Ovary (tissue), 9 donors: Measurements from ENCODE around the gene NCOA1. TPM values are rescaled to one million over a fixed set of nuclear protein-coding genes. Genes with fewer than 3 reads are reported as not detected.

Experiments used
- DNase-seq, 5 donors: peaks; one replicate each; pipeline ENCODE4 v3.0.0-alpha.2; 2019 to 2020
- H3K27ac ChIP-seq, 2 donors: fragments of 200-600 bp; one replicate each; pipeline versions ENCODE4 v1.5.1 to v1.8.0; 2019 to 2022
- H3K27me3 ChIP-seq: fragments of 200-600 bp; one replicate; pipeline ENCODE4 v1.8.0; 2022
- H3K36me3 ChIP-seq: fragments of 200-600 bp; sonication (generic); one replicate; pipeline ENCODE4 v1.5.1; 2019
- H3K4me1 ChIP-seq: one replicate; pipeline ENCODE4 v1.8.1; 2013; ENCODE audit warnings: mild to moderate bottlenecking, moderate library complexity; ENCODE audit not compliant: insufficient read depth
- H3K4me3 ChIP-seq: fragments of 200-600 bp; sonication (generic); one replicate; pipeline ENCODE4 v1.5.1; 2017
- H3K9me3 ChIP-seq, 2 donors: fragments of 200-600 bp in 1 of 2; sonication (generic) in 1 of 2; one replicate each; pipeline versions ENCODE4 v1.5.1 to v1.8.1; 2013 to 2019; ENCODE audit warnings: mild to moderate bottlenecking in 1 of 2, moderate library complexity in 1 of 2
- CTCF ChIP-seq, 3 donors: fragments of 450-650 bp in 2 of 3; fragments of 200-600 bp in 1 of 3; IDR thresholded peaks; one replicate each; pipeline versions ENCODE4 v1.5.1 to v1.8.0; 2016 to 2022; ENCODE audit warnings: antibody characterized with exemption in 3 of 3, mild to moderate bottlenecking in 1 of 3
- EP300 ChIP-seq: sonication (generic); formaldehyde crosslinking; IDR thresholded peaks from one replicate; pipeline ENCODE4 v1.6.1; 2017; ENCODE audit warnings: antibody characterized with exemption
- POLR2A ChIP-seq: fragments of 450-650 bp; IDR thresholded peaks from one replicate; pipeline ENCODE4 v1.6.1; 2017; ENCODE audit warnings: antibody characterized with exemption, mild to moderate bottlenecking, moderate library complexity
- WGBS, 3 donors: extraction: QIAGEN DNeasy Blood & Tissue Kit in 1 of 3; methylation state at CpG; one replicate each; pipeline versions ENCODE4 v1.1.5 to v1.1.7; 2013 to 2017; 5-methylcytosine and 5-hydroxymethylcytosine counted together
- intact Hi-C, 4 donors: fragments of 100-400 bp; cut with DNase I; formaldehyde crosslinking; loops; one replicate each; pipeline versions ENCODE4 v1.11.0 to v1.15.1; 2022 to 2023
- polyA plus RNA-seq, 2 donors: library from polyadenylated mRNA; stranded (reverse); fragments of 200-250 nt in 1 of 2; fragments of 350-450 nt in 1 of 2; fragmentation: Illumina TruSeq in 1 of 2; extraction: RNeasy Lipid Tissue Mini Kit (QIAGEN cat#74804) in 1 of 2; gene quantifications; one replicate each; pipeline ENCODE4 v1.2.3, GENCODE V29; 2013 to 2014
- total RNA-seq, 7 donors: library from RNA; depleted of rRNA in 2 of 7; stranded (reverse); fragments of >200 nt in 2 of 7; fragmentation: NEBNext Ultra II Directional in 3 of 7; extraction: Animal tissue kit (Norgen Biotek cat#: 25700) in 3 of 7; gene quantifications; one replicate each; pipeline versions ENCODE4 v1.1.0 to v1.2.4, GENCODE V29; 2016 to 2023
- donor health status: DM: no; HTN: no; CAD: no; lungs with moderate emphysema.
- donor health status: DM: no; HTN: no; CAD: no.
- donor health status: Bipolar disorder and iron deficiency.
- donor health status: DM: yes; HTN: yes; CAD: no.
- donor health status: DM: no; HTN: no; CAD: no.
- donor health status: DM: yes; HTN: yes; CAD: no.

The NCOA1 gene
- total and polyA plus RNA-seq, 9 donors = 20.2 to 69.0 (median 57.3) TPM

- no peak overlapping the region for H3K27ac ChIP-seq
- no peaks in the 10 kb centered on the region for H3K4me1 ChIP-seq
- H3K36me3 ChIP-seq = no peaks in the 10 kb centered on the region
- TF ChIP-seq EP300 (no peak), CTCF (IDR thresholded peaks at IDR 0.05) (no peak), POLR2A (no peak)
- H3K27me3 ChIP-seq = no peaks in the 10 kb centered on the region
- H3K9me3 ChIP-seq = no peaks in the 10 kb centered on the region
- intact Hi-C loops = no loop called here
- no peak overlapping the region for H3K4me3 ChIP-seq
- 93 to 96% (median 95%) methylated on average over 5 of the region's 5 CpGs for WGBS, 3 donors
- no peak for DNase-seq
Observed at GRCh38 chr2:24761866-24762265, 270.8 kb downstream of the NCOA1 start.

GRCh38 chr2:24762518-24762917, 271.5 kb downstream of the NCOA1 start:
- intact Hi-C loops = no loop called here
- TF ChIP-seq POLR2A = no peak
- TF ChIP-seq CTCF (IDR thresholded peaks at IDR 0.05) = no peak
- TF ChIP-seq EP300 = no peak
- Histone ChIP-seq H3K9me3 (no peaks in the 10 kb centered on the region), H3K27ac (no peak overlapping the region), H3K27me3 (no peaks in the 10 kb centered on the region), H3K4me1 (no peaks in the 10 kb centered on the region), H3K36me3 (no peaks in the 10 kb centered on the region), H3K4me3 (no peak overlapping the region)
- 21 to 34% (median 32%) methylated on average over 2 of the region's 2 CpGs for WGBS, 3 donors
- no peak for DNase-seq

DNA sequence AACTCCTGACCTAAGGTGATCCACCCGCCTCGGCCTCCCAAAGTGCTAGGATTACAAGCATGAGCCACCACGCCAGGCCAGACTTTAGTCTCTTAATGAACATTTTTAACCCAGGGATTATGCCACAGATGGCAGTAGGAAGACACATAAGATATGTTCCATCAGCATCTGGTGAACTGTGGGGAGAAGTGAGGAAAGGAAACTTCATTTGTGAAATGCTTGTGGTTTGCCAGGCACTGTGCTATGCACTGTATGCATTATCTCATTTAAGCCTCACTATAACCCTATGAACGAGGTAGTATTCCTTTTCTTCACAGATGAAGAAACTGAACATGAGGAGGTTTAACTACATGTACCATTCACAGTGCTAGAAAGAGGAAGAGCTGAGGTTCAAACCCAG, 272.8 kb downstream of the NCOA1 start:
- H3K4me3 ChIP-seq = no peak overlapping the region
- H3K36me3 ChIP-seq = no peaks in the 10 kb centered on the region
- H3K27ac ChIP-seq = no peak overlapping the region
- intact Hi-C loops = no loop called here
- no peak for DNase-seq
- TF ChIP-seq CTCF (IDR thresholded peaks at IDR 0.05) (no peak), EP300 (no peak), POLR2A (no peak)
- no peaks in the 10 kb centered on the region for H3K27me3 ChIP-seq
- 95 to 97% (median 97%) methylated on average over 4 of the region's 4 CpGs for whole genome bisulfite sequencing, 3 donors
- H3K4me1 ChIP-seq = no peaks in the 10 kb centered on the region
- H3K9me3 ChIP-seq = no peaks in the 10 kb centered on the region

- Histone ChIP-seq H3K27me3 (no peaks in the 10 kb centered on the region), H3K4me1 (no peaks in the 10 kb centered on the region), H3K4me3 (no peak overlapping the region), H3K9me3 (no peaks in the 10 kb centered on the region), H3K27ac (no peak overlapping the region), H3K36me3 (no peaks in the 10 kb centered on the region)
- intact Hi-C loops = no loop called here
- WGBS, 3 donors = 87 to 89% (median 89%) methylated on average over 6 of the region's 6 CpGs
- no peak for TF ChIP-seq EP300
- TF ChIP-seq POLR2A = no peak
- no peak for DNase-seq
Observed at GRCh38 chr2:24766609-24767008, 275.6 kb downstream of the NCOA1 start.

DNA sequence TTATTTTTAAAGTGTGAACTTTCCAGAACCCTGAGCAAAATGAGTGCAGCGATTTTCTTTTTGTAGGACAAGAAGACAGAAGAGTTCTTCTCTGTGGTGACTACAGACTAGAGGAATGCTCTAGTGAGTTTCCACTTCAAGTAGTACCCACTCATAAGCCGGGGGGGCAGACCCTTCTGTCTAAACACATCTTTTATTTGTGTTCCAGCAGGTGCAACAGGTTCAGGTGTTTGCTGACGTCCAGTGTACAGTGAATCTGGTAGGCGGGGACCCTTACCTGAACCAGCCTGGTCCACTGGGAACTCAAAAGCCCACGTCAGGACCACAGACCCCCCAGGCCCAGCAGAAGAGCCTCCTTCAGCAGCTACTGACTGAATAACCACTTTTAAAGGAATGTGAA, 277.0 kb downstream of the NCOA1 start:
- no peak for DNase-seq
- WGBS, 3 donors = 91 to 92% (median 91%) methylated on average over 5 of the region's 5 CpGs
- no peaks in the 10 kb centered on the region for H3K27me3 ChIP-seq
- H3K4me3 ChIP-seq = no peak overlapping the region
- no peak overlapping the region for H3K27ac ChIP-seq
- H3K4me1 ChIP-seq = no peaks in the 10 kb centered on the region
- intact Hi-C loops = no loop called here
- H3K36me3 ChIP-seq = no peaks in the 10 kb centered on the region
- TF ChIP-seq EP300 (no peak), CTCF (IDR thresholded peaks at IDR 0.05) (no peak), POLR2A (no peak)
- no peaks in the 10 kb centered on the region for H3K9me3 ChIP-seq
